Naive thymus-derived CD8-positive, alpha-beta T cell (primary cell): Measurements from ENCODE around the gene ARL11. TPM values are rescaled to one million over a fixed set of nuclear protein-coding genes. Genes with fewer than 3 reads are reported as not detected.
A peak's percentile ranks its signal among the peaks of the same experiment; 100 is the strongest.

Source experiments
- ATAC-seq, 2 donors: fragments of 150-1000 bp; cut with Tn5 transposase in 1 of 2; sonication (Bioruptor Pico), chemical (Tn5 transposase) in 1 of 2; 1 replicate in 1 of 2; 2 replicates in 1 of 2; pipeline ENCODE4 v1.10.0; 2021; ENCODE audit warnings: mild to moderate bottlenecking in 2 of 2, moderate library complexity in 2 of 2
- POLR2A ChIA-PET: fragments of 350-600 bp; sonication (Branson Sonifier 250); formaldehyde crosslinking; loops from one replicate; lab custom pipeline; 2021; ENCODE audit warnings: antibody characterized with exemption; lab: Charles Lee
- DNase-seq, 10 donors: peaks; one replicate each; pipeline versions ENCODE4 v3.0.0 to v3.0.0-alpha.2; 2020 to 2022
- H3K27ac Mint-ChIP-seq, 10 donors: one replicate each; pipeline ENCODE4 v1.8.0; 2020 to 2022; ENCODE audit warnings: mild to moderate bottlenecking in 10 of 10, mixed read lengths in 10 of 10, moderate library complexity in 4 of 10, inconsistent platforms in 1 of 10
- H3K27me3 Mint-ChIP-seq, 5 donors: one replicate each; pipeline ENCODE4 v1.8.0; 2021 to 2022; ENCODE audit warnings: mixed read lengths in 5 of 5
- H3K36me3 Mint-ChIP-seq, 3 donors: one replicate each; pipeline ENCODE4 v1.8.0; 2020 to 2022; ENCODE audit warnings: mixed read lengths in 3 of 3, mild to moderate bottlenecking in 2 of 3, inconsistent platforms in 1 of 3
- H3K4me1 Mint-ChIP-seq, 4 donors: one replicate each; pipeline ENCODE4 v1.8.0; 2021 to 2022; ENCODE audit warnings: mixed read lengths in 4 of 4
- H3K4me3 Mint-ChIP-seq, 10 donors: one replicate each; pipeline ENCODE4 v1.8.0; 2020 to 2022; ENCODE audit warnings: mild to moderate bottlenecking in 10 of 10, mixed read lengths in 10 of 10, moderate library complexity in 6 of 10, inconsistent platforms in 1 of 10
- H3K9me3 Mint-ChIP-seq, 9 donors: one replicate each; pipeline ENCODE4 v1.8.0; 2020 to 2022; ENCODE audit warnings: mixed read lengths in 9 of 9, mild to moderate bottlenecking in 3 of 9, inconsistent platforms in 1 of 9, moderate library complexity in 1 of 9
- polyA plus RNA-seq, 3 donors: library from polyadenylated mRNA; unstranded; fragments of 300-500 nt; fragmentation: Illumina TruSeq; gene quantifications; one replicate each; pipeline ENCODE4 v1.2.3, GENCODE V29; 2021
- total RNA-seq, 8 experiments: library from RNA in 2 of 8; stranded (reverse) in 2 of 8; gene quantifications; one replicate each; pipeline ENCODE4 v1.2.3 and lab custom pipeline; 2021 to 2026

The ARL11 gene
- total and polyA plus RNA-seq, 5 experiments from 2014 or later, result 0.15 to 1.7 (median 0.68) TPM

DNA sequence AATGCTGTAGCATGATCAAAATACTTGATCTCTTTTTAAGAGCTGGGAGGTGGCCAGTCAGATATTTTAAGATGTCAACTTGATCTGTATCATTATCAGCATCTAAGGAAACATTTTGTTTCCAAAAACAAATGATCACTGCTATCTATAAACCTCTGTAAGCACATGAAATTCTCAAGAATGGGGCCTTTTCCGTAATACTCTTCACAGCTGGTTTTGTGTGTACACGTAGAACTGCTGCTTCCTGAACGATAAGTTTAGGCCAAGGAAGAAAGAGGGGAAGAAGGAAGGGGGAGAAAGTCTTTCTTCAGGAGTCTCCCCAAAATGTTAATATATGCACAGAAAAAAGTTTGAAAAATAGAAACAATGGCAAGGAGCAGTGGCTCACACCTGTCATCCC, 25.7 kb downstream of the ARL11 start:
- Mint-ChIP-seq H3K36me3 (peaks cover 0 to 19% (median 10%) of the 10 kb centered on the region in 3 donors), H3K4me1 (peaks cover 0 to 7% (median 0%) of the 10 kb centered on the region in 4 donors), H3K9me3 (no peaks in the 10 kb centered on the region), H3K27me3 (no peaks in the 10 kb centered on the region), H3K27ac (no peak overlapping the region), H3K4me3 (no peak overlapping the region)
- ATAC-seq (no peak), DNase-seq (no peak)
- POLR2A ChIA-PET, result no interaction called here

- H3K4me1 Mint-ChIP-seq, result peaks cover 0 to 7% (median 0%) of the 10 kb centered on the region in 4 donors
- no peaks in the 10 kb centered on the region for H3K9me3 Mint-ChIP-seq
- DNase-seq, result no peak
- H3K27me3 Mint-ChIP-seq, result no peaks in the 10 kb centered on the region
- POLR2A ChIA-PET, result no interaction called here
- ATAC-seq, result no peak
- H3K4me3 Mint-ChIP-seq, result no peak overlapping the region
- H3K36me3 Mint-ChIP-seq, result peaks cover 0 to 29% (median 10%) of the 10 kb centered on the region in 3 donors
- peak overlapping the region in 3 of 10 donors; percentile 5 to 48 (median 6) for H3K27ac Mint-ChIP-seq
Measured at GRCh38 chr13:49655906-49656305, 27.6 kb downstream of the ARL11 start.

DNA sequence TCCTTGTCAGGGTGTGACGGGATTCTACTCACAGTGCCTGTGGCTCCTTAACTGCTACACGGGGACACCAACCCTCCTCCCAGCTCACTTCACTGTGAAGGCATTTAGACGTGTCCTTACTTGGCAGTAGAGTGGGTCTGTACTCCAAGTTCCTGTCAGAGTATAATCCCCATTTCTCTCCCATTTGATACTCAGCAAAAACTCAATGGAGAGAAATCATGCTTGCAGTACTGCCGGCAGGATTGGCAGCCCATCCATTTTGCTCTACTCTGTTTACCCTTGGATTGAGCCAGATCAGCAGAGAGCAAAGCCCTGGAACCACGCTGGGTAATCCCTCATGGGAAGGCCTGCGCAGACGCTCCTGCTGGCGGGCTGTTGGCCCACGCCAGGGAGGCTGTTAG, 28.9 kb downstream of the ARL11 start:
- Mint-ChIP-seq H3K27ac (no peak overlapping the region), H3K9me3 (no peaks in the 10 kb centered on the region), H3K4me1 (peaks cover 0 to 7% (median 0%) of the 10 kb centered on the region in 4 donors), H3K36me3 (peaks cover 0 to 41% (median 19%) of the 10 kb centered on the region in 3 donors), H3K4me3 (no peak overlapping the region), H3K27me3 (no peaks in the 10 kb centered on the region)
- DNase-seq (no peak), ATAC-seq (no peak)
- POLR2A ChIA-PET, result no interaction called here

GRCh38 chr13:49664606-49665005, 36.3 kb downstream of the ARL11 start:
- ATAC-seq (no peak), DNase-seq (no peak)
- Mint-ChIP-seq H3K4me1 (no peaks in the 10 kb centered on the region), H3K27ac (no peak overlapping the region), H3K36me3 (peaks cover 0 to 60% (median 26%) of the 10 kb centered on the region in 3 donors), H3K4me3 (no peak overlapping the region), H3K27me3 (no peaks in the 10 kb centered on the region), H3K9me3 (no peaks in the 10 kb centered on the region)
- POLR2A ChIA-PET, result no interaction called here

GRCh38 chr13:49667773-49668172, 39.5 kb downstream of the ARL11 start:
- DNase-seq, result no peak
- no peak overlapping the region for H3K4me3 Mint-ChIP-seq
- H3K4me1 Mint-ChIP-seq, result peaks cover 0 to 5% (median 0%) of the 10 kb centered on the region in 4 donors
- peaks cover 0 to 34% (median 17%) of the 10 kb centered on the region in 3 donors for H3K36me3 Mint-ChIP-seq
- H3K9me3 Mint-ChIP-seq, result no peaks in the 10 kb centered on the region
- ATAC-seq, result no peak
- POLR2A ChIA-PET, result no interaction called here
- no peaks in the 10 kb centered on the region for H3K27me3 Mint-ChIP-seq
- peak overlapping the region in 2 of 10 donors; percentile 47 to 71 for H3K27ac Mint-ChIP-seq

DNA sequence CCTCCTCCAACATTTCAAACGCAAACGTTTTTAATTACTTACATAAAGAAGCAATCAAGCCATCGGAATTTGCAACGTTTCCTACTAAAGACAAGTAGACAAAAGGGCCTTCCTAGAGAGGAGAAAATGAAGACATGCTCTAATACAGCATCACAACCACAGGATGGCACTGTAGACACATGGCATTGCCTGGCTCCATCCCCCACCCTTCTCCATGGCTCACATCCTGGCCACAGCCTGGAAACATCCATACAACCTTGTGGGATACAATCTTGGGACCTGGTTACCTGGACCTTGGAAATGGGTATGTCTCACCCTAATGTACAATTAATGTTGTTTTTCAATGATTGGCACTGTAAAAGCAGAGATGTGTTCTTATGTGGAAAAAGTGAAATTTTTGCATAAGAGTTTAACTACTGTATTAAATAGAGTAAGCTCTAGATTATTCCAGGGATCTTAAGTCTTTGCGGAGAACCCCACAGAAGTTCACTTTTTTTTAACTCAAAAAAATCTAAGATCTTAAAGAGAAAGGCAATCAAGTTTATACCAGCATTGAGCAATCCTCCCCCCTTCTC, 41.5 kb downstream of the ARL11 start:
- H3K27ac Mint-ChIP-seq, result peak overlapping the region in 1 of 10 donors; percentile 26
- peak in 1 of 2 donors; percentile 39 for ATAC-seq
- no peak overlapping the region for H3K4me3 Mint-ChIP-seq
- DNase-seq, result peak in 2 of 10 donors; percentile 16 to 44
- POLR2A ChIA-PET, result no interaction called here
- peaks cover 0 to 9% (median 0%) of the 10 kb centered on the region in 4 donors for H3K4me1 Mint-ChIP-seq
- H3K36me3 Mint-ChIP-seq, result peaks cover 0 to 33% (median 13%) of the 10 kb centered on the region in 3 donors
- H3K9me3 Mint-ChIP-seq, result no peaks in the 10 kb centered on the region
- no peaks in the 10 kb centered on the region for H3K27me3 Mint-ChIP-seq

DNA sequence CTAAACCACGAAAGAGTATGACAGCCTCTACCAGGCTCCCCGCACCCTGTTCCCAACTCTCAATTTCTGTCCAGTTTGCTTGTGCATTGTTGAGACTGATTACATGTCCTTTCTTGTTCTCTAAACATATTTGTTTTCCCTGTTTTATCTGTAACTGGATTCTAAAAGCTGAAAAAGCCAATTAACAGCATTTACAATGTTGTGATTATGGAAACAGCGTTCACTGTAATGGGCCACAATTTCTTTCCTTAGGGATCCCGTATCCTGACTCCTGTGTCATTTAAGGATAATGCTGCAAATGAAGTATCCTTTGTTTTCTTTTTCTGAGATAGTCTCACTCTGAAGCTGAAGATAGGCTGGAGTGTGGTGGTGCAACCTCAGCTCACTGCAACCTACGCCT, 42.5 kb downstream of the ARL11 start:
- H3K9me3 Mint-ChIP-seq, result no peaks in the 10 kb centered on the region

DNA sequence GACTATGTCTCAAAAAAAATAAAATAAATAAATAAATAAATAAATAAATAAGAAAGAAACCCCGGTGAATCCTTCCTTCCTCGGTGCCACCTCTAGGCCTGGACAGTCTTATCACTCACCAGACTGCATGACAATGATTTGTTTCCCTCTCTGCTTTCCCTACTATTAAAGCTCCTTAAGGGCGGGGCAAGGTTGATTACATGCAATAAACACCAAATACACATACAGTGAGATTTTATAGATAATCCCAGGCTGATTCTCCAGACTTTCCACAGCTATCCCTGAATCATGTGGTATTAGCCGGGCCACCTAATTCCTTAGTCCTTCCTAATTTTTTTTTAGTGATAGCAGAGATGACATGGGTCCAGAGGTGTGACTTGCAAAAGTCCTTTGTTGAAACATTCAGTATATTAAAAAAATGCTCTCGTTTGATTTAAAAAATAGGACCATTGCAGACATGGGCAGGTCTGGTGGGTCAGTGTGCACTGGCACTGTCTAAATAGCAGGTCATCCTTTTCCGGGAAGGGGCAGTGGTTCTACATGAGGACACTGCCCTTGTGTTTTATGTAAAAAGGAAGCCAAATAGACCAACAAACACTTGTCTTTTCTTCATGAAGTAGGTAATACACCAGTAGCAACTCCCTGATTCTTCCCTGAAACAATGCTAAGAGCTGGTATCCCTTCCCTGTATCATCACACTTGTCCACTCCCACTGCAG, 48.4 kb downstream of the ARL11 start:
- DNase-seq (no peak), ATAC-seq (no peak)
- H3K4me1 Mint-ChIP-seq, result peaks cover 3 to 24% (median 8%) of the 10 kb centered on the region in 4 donors
- H3K27ac Mint-ChIP-seq, result peak overlapping the region in 1 of 10 donors; percentile 3
- POLR2A ChIA-PET, result no interaction called here
- H3K27me3 Mint-ChIP-seq, result no peaks in the 10 kb centered on the region
- peaks cover 0 to 21% (median 5%) of the 10 kb centered on the region in 3 donors for H3K36me3 Mint-ChIP-seq
- H3K9me3 Mint-ChIP-seq, result no peaks in the 10 kb centered on the region
- no peak overlapping the region for H3K4me3 Mint-ChIP-seq

More for the DNA sequence above, 42.5 kb downstream of the ARL11 start:
- Mint-ChIP-seq H3K36me3 (peaks cover 0 to 36% (median 12%) of the 10 kb centered on the region in 3 donors), H3K27ac (no peak overlapping the region), H3K4me1 (peaks cover 0 to 9% (median 1%) of the 10 kb centered on the region in 4 donors), H3K27me3 (no peaks in the 10 kb centered on the region), H3K4me3 (no peak overlapping the region)
- POLR2A ChIA-PET, result no interaction called here
- no peak for DNase-seq
- no peak for ATAC-seq

DNA sequence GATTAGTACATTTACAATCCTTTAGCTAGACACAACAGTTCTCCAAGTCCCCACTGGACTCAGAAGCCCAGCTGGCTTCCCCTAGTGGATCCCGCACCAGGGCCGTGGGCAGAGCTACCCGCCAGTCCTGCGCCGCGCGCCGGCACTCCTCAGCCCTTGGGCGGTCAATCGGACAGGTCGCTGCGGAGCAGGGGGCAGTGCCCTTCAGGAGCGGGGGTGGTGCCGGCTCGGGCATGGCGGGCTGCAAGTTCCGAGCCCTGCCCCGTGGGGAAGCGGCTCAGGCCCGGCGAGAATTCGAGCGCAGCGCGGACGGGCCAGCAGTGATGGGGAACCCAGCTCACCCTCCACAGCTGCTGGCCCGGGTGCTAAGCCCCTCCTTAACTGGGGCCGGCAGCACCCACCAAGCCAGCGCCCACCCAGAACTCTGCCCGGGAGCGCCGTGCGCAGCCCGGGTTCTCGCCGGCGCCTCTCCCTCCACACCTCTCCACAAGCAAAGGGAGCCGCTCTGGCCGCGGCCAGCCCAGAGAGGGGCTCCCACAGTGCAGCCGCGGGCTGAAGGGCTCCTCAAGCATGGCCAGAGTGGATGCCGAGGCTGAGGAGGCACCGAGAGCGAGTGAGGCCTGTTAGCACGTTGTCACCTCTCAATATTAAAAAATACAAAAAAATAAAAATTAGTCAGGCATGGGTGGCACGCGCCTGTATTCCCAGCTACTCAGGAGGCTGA, 50.0 kb downstream of the ARL11 start:
- Mint-ChIP-seq H3K9me3 (no peaks in the 10 kb centered on the region), H3K4me3 (no peak overlapping the region), H3K27me3 (no peaks in the 10 kb centered on the region), H3K4me1 (peaks cover 3 to 31% (median 8%) of the 10 kb centered on the region in 4 donors), H3K27ac (no peak overlapping the region), H3K36me3 (peaks cover 0 to 21% (median 5%) of the 10 kb centered on the region in 3 donors)
- DNase-seq (no peak), ATAC-seq (no peak)
- POLR2A ChIA-PET, result no interaction called here

DNA sequence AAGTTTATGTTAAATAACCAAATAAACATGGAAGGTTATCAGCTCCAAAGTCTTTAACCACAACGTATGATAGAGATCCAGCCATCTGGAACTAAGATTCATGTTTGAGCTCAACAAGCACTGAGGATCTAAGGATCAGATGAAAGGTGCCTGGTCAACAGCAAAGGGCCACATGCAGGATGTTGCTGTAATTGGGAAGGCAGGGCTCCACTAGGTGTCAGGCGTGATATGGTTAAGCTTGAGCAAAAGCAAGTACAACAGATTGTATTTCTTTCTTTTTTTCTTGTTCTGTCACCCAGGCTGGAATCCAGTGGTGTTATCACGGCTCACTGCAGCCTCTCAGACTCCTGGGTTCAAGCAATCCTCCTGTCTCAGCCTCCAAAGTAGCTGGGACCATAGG, 50.9 kb downstream of the ARL11 start:
- H3K36me3 Mint-ChIP-seq, result peaks cover 0 to 20% (median 5%) of the 10 kb centered on the region in 3 donors
- H3K9me3 Mint-ChIP-seq, result no peaks in the 10 kb centered on the region
- H3K27ac Mint-ChIP-seq, result peak overlapping the region in 4 of 10 donors; percentile 34 to 70 (median 52)
- POLR2A ChIA-PET, result no interaction called here
- peaks cover 3 to 33% (median 8%) of the 10 kb centered on the region in 4 donors for H3K4me1 Mint-ChIP-seq
- ATAC-seq (peak in 1 of 2 donors; percentile 52), DNase-seq (peak in 2 of 10 donors; percentile 10 to 11)
- H3K4me3 Mint-ChIP-seq, result no peak overlapping the region
- H3K27me3 Mint-ChIP-seq, result no peaks in the 10 kb centered on the region

DNA sequence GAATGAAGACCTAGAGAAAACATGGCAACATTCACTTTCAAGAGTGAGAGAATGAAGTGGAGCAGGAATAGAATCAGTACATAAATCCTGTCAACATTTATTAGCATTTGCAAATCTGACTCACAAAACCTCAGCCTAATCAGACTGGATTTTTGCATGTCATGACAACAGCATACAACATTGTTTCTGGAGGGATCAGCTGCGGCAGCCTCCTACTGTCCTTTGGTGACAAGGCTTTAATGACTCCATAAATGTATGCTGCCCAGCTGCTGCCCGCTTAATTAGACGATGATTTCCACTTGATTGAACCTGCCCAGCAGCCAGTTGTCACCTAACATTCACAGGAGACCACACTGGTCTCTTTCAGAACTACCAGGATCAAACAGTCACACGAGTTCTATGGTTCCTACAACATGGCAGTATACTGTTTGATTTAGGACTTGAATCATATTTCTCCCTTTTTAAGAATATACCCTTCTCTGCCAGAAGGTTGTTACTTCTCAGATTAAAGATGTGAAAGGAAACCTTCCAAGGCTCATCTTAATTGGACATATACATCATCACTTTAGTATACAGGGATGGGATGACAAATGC, 53.6 kb downstream of the ARL11 start:
- Mint-ChIP-seq H3K27ac (peak overlapping the region in 6 of 10 donors; percentile 8 to 59 (median 48)), H3K27me3 (no peaks in the 10 kb centered on the region), H3K36me3 (peaks cover 0 to 26% (median 3%) of the 10 kb centered on the region in 3 donors), H3K9me3 (no peaks in the 10 kb centered on the region), H3K4me1 (peaks cover 6 to 48% (median 14%) of the 10 kb centered on the region in 4 donors), H3K4me3 (no peak overlapping the region)
- ATAC-seq (no peak), DNase-seq (no peak)
- POLR2A ChIA-PET, result interaction anchor here (0.6 to 1.4 kb wide), 2 partner anchors 9 to 1635 kb away, joined by 3 read pairs; partner anchors contain the start of gene EBPL
